ENCODE measurements around the gene FBF1. TPM values are rescaled to one million over a fixed set of nuclear protein-coding genes. Genes with fewer than 3 reads are reported as not detected.

The FBF1 gene
- total RNA-seq, 3 donors from 2014 or later (not counting 1 experiment from before 2014, with no cell fraction given), result 24.9 to 34.0 (median 33.0) TPM

- no peaks in the 10 kb centered on the region for H3K36me3 Mint-ChIP-seq
- Histone ChIP-seq H3K4me3 (ENCODE audit: low read length) (peak overlapping the region; percentile 46), H3K4me1 (ENCODE audit: control insufficient read depth, insufficient read depth, low read length) (peaks cover 42% of the 10 kb centered on the region), H3K9me3 (ENCODE audit: control insufficient read depth, insufficient read depth, low read length) (no peaks in the 10 kb centered on the region), H3K36me3 (ENCODE audit: control insufficient read depth, insufficient read depth, low read length) (no peaks in the 10 kb centered on the region), H3K27ac (ENCODE audit: low read length) (peak overlapping the region; percentile 58), H3K27me3 (ENCODE audit: control insufficient read depth, insufficient read depth, low read length) (peaks cover 17% of the 10 kb centered on the region)
- WGBS (ENCODE audit: insufficient coverage), result 20% methylated on average over 41 of the region's 41 CpGs
- peaks cover 18 to 22% of the 10 kb centered on the region in 2 donors for H3K4me1 Mint-ChIP-seq
- H3K27me3 Mint-ChIP-seq (ENCODE audit: low read depth in 2 of 2), result peaks cover 0 to 18% of the 10 kb centered on the region in 2 donors
- TF ChIP-seq CTCF (IDR thresholded peaks at IDR 0.05), result no peak
- no peaks in the 10 kb centered on the region for H3K9me3 Mint-ChIP-seq
- peak overlapping the region; percentile 87 for H3K4me3 Mint-ChIP-seq
- ATAC-seq (peak in 2 of 3 donors; percentile 14 to 18), DNase-seq (peak in 1 of 2 donors; percentile 48)
- intact Hi-C loops (cut with micrococcal nuclease), result no loop called here
- peak overlapping the region in 1 of 2 donors; percentile 83 for H3K27ac Mint-ChIP-seq
Observed at GRCh38 chr17:75876938-75877751, 63.7 kb downstream of the FBF1 start.

DNA sequence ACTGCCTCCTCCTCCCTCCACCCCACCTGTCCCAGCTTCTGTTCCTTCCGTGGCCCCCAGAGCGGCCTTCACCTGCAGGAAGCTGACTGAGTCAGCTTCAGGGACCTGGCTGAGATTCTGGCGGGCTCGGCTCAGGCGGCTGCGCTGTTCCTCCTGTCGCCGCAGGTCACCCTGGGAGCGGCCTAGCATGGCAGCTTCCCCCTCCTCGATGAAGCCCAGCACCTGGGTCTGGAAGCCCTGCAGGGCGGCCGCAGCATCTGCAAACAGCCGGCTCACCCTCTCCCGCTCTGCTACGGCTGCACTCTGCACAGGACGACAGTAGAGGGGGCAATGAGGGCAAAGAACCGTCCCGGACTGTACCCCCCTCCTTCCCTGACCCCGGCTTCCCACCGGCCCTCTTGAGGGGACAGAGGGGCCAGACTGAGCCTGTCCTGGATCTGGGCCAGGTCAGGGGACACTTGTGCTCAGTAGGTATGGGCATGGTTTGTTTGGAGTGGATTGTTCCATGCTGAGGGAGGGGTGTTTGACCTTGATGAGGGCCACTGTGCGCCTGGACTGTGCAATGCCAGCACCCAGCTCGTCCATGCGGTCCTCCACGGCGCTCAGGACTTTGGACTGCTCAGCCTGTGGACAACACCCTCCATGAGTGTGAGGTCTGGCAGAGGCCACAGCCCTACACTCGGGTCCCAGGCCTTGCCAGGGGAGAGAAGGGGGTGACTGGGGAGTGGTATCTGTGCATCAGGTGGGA is 64.5 kb downstream of the FBF1 start:
- Mint-ChIP-seq H3K9me3 (no peaks in the 10 kb centered on the region), H3K4me1 (peaks cover 18 to 22% of the 10 kb centered on the region in 2 donors), H3K36me3 (no peaks in the 10 kb centered on the region), H3K27me3 (ENCODE audit: low read depth in 2 of 2) (peaks cover 0 to 18% of the 10 kb centered on the region in 2 donors), H3K27ac (peak overlapping the region in 1 of 2 donors; percentile 83), H3K4me3 (peak overlapping the region; percentile 87)
- no peak for TF ChIP-seq CTCF (IDR thresholded peaks at IDR 0.05)
- peak overlapping the region; percentile 46 for H3K4me3 ChIP-seq (ENCODE audit: low read length)
- peaks cover 42% of the 10 kb centered on the region for H3K4me1 ChIP-seq (ENCODE audit: control insufficient read depth, insufficient read depth, low read length)
- no peaks in the 10 kb centered on the region for H3K36me3 ChIP-seq (ENCODE audit: control insufficient read depth, insufficient read depth, low read length)
- peak overlapping the region; percentile 58 for H3K27ac ChIP-seq (ENCODE audit: low read length)
- ATAC-seq, result peak; percentile 18 to 26 (median 21)
- no peaks in the 10 kb centered on the region for H3K9me3 ChIP-seq (ENCODE audit: control insufficient read depth, insufficient read depth, low read length)
- 21% methylated on average over 26 of the region's 26 CpGs for WGBS (ENCODE audit: insufficient coverage)
- H3K27me3 ChIP-seq (ENCODE audit: control insufficient read depth, insufficient read depth, low read length), result peaks cover 17% of the 10 kb centered on the region
- intact Hi-C loops (cut with micrococcal nuclease), result no loop called here
- peak in 1 of 2 donors; percentile 81 for DNase-seq

DNA sequence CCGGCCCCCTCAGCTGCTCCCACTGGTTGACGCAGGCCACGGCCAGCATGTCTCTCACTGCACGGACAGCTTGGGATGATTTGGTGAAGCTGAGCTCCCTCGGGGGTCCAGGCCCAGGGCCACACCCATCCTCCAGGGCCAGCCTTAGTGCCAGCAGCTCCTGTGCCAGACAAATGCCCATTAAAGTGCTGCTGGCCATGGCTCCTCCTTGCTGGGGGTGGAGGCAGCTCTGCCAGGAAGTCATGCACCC is 65.0 kb downstream of the FBF1 start:
- Histone ChIP-seq H3K4me1 (ENCODE audit: control insufficient read depth, insufficient read depth, low read length) (peaks cover 42% of the 10 kb centered on the region), H3K4me3 (ENCODE audit: low read length) (peak overlapping the region; percentile 46), H3K9me3 (ENCODE audit: control insufficient read depth, insufficient read depth, low read length) (no peaks in the 10 kb centered on the region), H3K27me3 (ENCODE audit: control insufficient read depth, insufficient read depth, low read length) (peaks cover 17% of the 10 kb centered on the region), H3K27ac (ENCODE audit: low read length) (peak overlapping the region; percentile 58), H3K36me3 (ENCODE audit: control insufficient read depth, insufficient read depth, low read length) (no peaks in the 10 kb centered on the region)
- H3K9me3 Mint-ChIP-seq, result no peaks in the 10 kb centered on the region
- TF ChIP-seq CTCF (IDR thresholded peaks at IDR 0.05), result no peak
- peak overlapping the region in 1 of 2 donors; percentile 83 for H3K27ac Mint-ChIP-seq
- intact Hi-C loops (cut with micrococcal nuclease), result no loop called here
- no peak for ATAC-seq
- 51% methylated on average over 5 of the region's 5 CpGs for WGBS (ENCODE audit: insufficient coverage)
- H3K4me3 Mint-ChIP-seq, result peak overlapping the region; percentile 87
- peaks cover 18 to 22% of the 10 kb centered on the region in 2 donors for H3K4me1 Mint-ChIP-seq
- peaks cover 0 to 16% of the 10 kb centered on the region in 2 donors for H3K27me3 Mint-ChIP-seq (ENCODE audit: low read depth in 2 of 2)
- no peaks in the 10 kb centered on the region for H3K36me3 Mint-ChIP-seq
- DNase-seq, result no peak
